CD8-positive, alpha-beta memory T cell (primary cell): ENCODE measurements around the gene SSR4. TPM values are rescaled to one million over a fixed set of nuclear protein-coding genes. Genes with fewer than 3 reads are reported as not detected.

ENCODE experiments used
- CTCF ChIA-PET: fragments of 350-600 bp; sonication (Branson Sonifier 250); formaldehyde crosslinking; loops from one replicate; lab custom pipeline; 2021; ENCODE audit warnings: antibody characterized with exemption; lab: Charles Lee
- POLR2A ChIA-PET: fragments of 350-600 bp; sonication (Branson Sonifier 250); formaldehyde crosslinking; loops from one replicate; lab custom pipeline; 2021; ENCODE audit warnings: antibody characterized with exemption; lab: Charles Lee
- DNase-seq, 5 donors: peaks; one replicate each; pipeline versions ENCODE4 v3.0.0 to v3.0.0-alpha.2; 2020 to 2022; ENCODE audit warnings: mixed read lengths in 1 of 5
- H3K27ac ChIP-seq: one replicate; pipeline ENCODE4 v1.7.0; 2013; ENCODE audit warnings: low read depth, mild to moderate bottlenecking, low read length, moderate library complexity
- H3K27me3 ChIP-seq: 2 replicates; pipeline ENCODE4 v1.7.0; 2013; ENCODE audit warnings: low read length, mild to moderate bottlenecking; ENCODE audit not compliant: insufficient read depth, poor library complexity, severe bottlenecking
- H3K36me3 ChIP-seq: 2 replicates; pipeline ENCODE4 v1.7.0; 2013; ENCODE audit warnings: mild to moderate bottlenecking, low read length, moderate library complexity; ENCODE audit not compliant: insufficient read depth
- H3K4me1 ChIP-seq: 2 replicates; pipeline ENCODE4 v1.7.0; 2013; ENCODE audit warnings: mild to moderate bottlenecking, low read length, moderate library complexity; ENCODE audit not compliant: insufficient read depth
- H3K4me3 ChIP-seq: 2 replicates; pipeline ENCODE4 v1.7.0; 2013; ENCODE audit warnings: mild to moderate bottlenecking, low read length
- H3K9me3 ChIP-seq: 2 replicates; pipeline ENCODE4 v1.7.0; 2013; ENCODE audit warnings: mild to moderate bottlenecking, low read length
- H3K27ac Mint-ChIP-seq, 8 donors: one replicate each; pipeline ENCODE4 v1.8.0; 2020 to 2021; ENCODE audit warnings: mixed read lengths in 8 of 8, mild to moderate bottlenecking in 6 of 8, inconsistent platforms in 3 of 8, moderate library complexity in 3 of 8
- H3K27me3 Mint-ChIP-seq, 2 donors: one replicate each; pipeline ENCODE4 v1.8.0; 2020 to 2021; ENCODE audit warnings: mixed read lengths in 2 of 2, mild to moderate bottlenecking in 1 of 2, moderate library complexity in 1 of 2
- H3K36me3 Mint-ChIP-seq, 3 donors: one replicate each; pipeline ENCODE4 v1.8.0; 2020 to 2021; ENCODE audit warnings: mixed read lengths in 3 of 3, inconsistent platforms in 1 of 3, mild to moderate bottlenecking in 1 of 3
- H3K4me1 Mint-ChIP-seq, 3 donors: one replicate each; pipeline ENCODE4 v1.8.0; 2020 to 2021; ENCODE audit warnings: mixed read lengths in 3 of 3, inconsistent platforms in 1 of 3, mild to moderate bottlenecking in 1 of 3
- H3K4me3 Mint-ChIP-seq, 7 donors: one replicate each; pipeline ENCODE4 v1.8.0; 2020 to 2021; ENCODE audit warnings: mixed read lengths in 7 of 7, mild to moderate bottlenecking in 6 of 7, moderate library complexity in 4 of 7, inconsistent platforms in 2 of 7
- H3K9me3 Mint-ChIP-seq, 5 donors: one replicate each; pipeline ENCODE4 v1.8.0; 2020 to 2022; ENCODE audit warnings: mixed read lengths in 5 of 5, mild to moderate bottlenecking in 3 of 5, moderate library complexity in 2 of 5, inconsistent platforms in 1 of 5
- polyA plus RNA-seq: library from polyadenylated mRNA; unstranded; fragments of 300-500 nt; fragmentation: Illumina TruSeq; gene quantifications from one replicate; pipeline ENCODE4 v1.2.3, GENCODE V29; 2021
- total RNA-seq, 2 experiments: library from RNA; stranded (reverse); gene quantifications; one replicate each; pipeline ENCODE4 v1.2.3, GENCODE V29; 2021

The SSR4 gene
- total and polyA plus RNA-seq, 3 experiments from 2014 or later, result 158 to 567 (median 166) TPM

GRCh38 chrX:153766871-153767673 lies 27.4 kb upstream of the SSR4 start:
- Histone ChIP-seq H3K4me1 (no peaks in the 10 kb centered on the region), H3K27ac (peak overlapping the region; percentile 69), H3K36me3 (no peaks in the 10 kb centered on the region), H3K27me3 (no peaks in the 10 kb centered on the region), H3K9me3 (no peaks in the 10 kb centered on the region), H3K4me3 (no peak overlapping the region)
- no peak overlapping the region for H3K4me3 Mint-ChIP-seq
- no peak overlapping the region for H3K27ac Mint-ChIP-seq
- CTCF ChIA-PET, result no interaction called here
- no peaks in the 10 kb centered on the region for H3K27me3 Mint-ChIP-seq
- peaks cover 4 to 14% (median 6%) of the 10 kb centered on the region in 3 donors for H3K4me1 Mint-ChIP-seq
- no peaks in the 10 kb centered on the region for H3K9me3 Mint-ChIP-seq
- H3K36me3 Mint-ChIP-seq, result no peaks in the 10 kb centered on the region
- peak in 1 of 5 donors; percentile 19 for DNase-seq
- POLR2A ChIA-PET, result interaction anchor here (0.6 kb wide), 1 partner anchor 235 kb away, joined by 4 read pairs; no protein-coding TSS in a partner anchor

GRCh38 chrX:153767674-153768055 lies 26.8 kb upstream of the SSR4 start:
- H3K27ac Mint-ChIP-seq, result no peak overlapping the region
- no peaks in the 10 kb centered on the region for H3K9me3 ChIP-seq
- no peak overlapping the region for H3K4me3 Mint-ChIP-seq
- H3K9me3 Mint-ChIP-seq, result no peaks in the 10 kb centered on the region
- ChIA-PET CTCF (no interaction called here), POLR2A (interaction anchor here (0.6 kb wide), 1 partner anchor 234 kb away, joined by 4 read pairs; no protein-coding TSS in a partner anchor)
- no peak overlapping the region for H3K4me3 ChIP-seq
- H3K4me1 ChIP-seq, result no peaks in the 10 kb centered on the region
- no peaks in the 10 kb centered on the region for H3K27me3 ChIP-seq
- H3K36me3 Mint-ChIP-seq, result no peaks in the 10 kb centered on the region
- H3K4me1 Mint-ChIP-seq, result peaks cover 4 to 14% (median 6%) of the 10 kb centered on the region in 3 donors
- H3K36me3 ChIP-seq, result no peaks in the 10 kb centered on the region
- no peaks in the 10 kb centered on the region for H3K27me3 Mint-ChIP-seq
- no peak for DNase-seq
- no peak overlapping the region for H3K27ac ChIP-seq

DNA sequence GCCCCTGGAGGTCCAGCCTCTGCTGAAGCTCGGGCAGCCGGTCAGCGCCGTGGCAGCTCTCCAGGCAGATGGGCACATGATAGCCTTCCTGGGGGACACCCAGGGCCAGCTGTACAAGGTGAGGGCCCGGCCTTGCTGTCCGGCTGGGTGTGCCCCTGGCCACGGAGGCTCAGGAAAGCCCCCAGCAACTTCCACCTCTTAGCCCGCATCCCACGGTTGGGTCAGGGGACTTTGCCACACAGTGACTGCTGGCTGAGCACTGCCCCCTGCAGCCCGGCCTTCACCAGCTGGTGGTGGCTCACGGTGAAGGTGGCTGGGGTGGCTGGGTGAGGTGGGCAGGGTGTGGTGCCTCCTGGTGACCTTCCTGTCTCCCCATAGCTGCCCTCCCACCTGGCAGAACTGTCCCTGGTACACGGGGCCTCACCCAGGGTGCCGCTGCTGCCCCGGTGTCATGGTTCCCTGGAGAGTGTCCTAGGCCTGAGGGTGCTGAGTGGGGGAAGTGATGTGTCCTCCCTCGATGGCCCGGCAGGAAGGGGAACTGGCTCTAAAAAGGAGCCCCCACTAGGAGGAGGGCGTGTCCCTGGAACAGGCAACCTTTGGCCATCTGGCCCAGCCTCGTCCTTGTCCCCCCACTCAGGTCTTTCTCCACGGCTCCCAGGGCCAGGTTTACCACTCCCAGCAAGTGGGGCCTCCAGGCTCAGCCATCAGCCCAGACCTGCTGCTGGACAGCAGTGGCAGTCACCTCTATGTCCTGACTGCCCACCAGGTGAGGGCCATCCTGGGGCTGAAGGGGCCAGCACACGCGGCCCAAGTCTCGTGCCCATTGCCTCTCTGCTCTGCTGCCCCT lies 25.9 kb upstream of the SSR4 start:
- CTCF ChIA-PET, result no interaction called here
- Mint-ChIP-seq H3K4me3 (peak overlapping the region in 1 of 7 donors; percentile 32), H3K27me3 (no peaks in the 10 kb centered on the region), H3K9me3 (no peaks in the 10 kb centered on the region), H3K4me1 (peaks cover 4 to 14% (median 6%) of the 10 kb centered on the region in 3 donors), H3K27ac (no peak overlapping the region), H3K36me3 (no peaks in the 10 kb centered on the region)
- POLR2A ChIA-PET, result no interaction called here
- H3K27me3 ChIP-seq, result no peaks in the 10 kb centered on the region
- H3K4me3 ChIP-seq, result no peak overlapping the region
- no peak overlapping the region for H3K27ac ChIP-seq
- no peaks in the 10 kb centered on the region for H3K9me3 ChIP-seq
- DNase-seq, result peak in 1 of 5 donors; percentile 22
- H3K36me3 ChIP-seq, result no peaks in the 10 kb centered on the region
- H3K4me1 ChIP-seq, result no peaks in the 10 kb centered on the region

GRCh38 chrX:153769158-153769864 lies 25.2 kb upstream of the SSR4 start:
- Mint-ChIP-seq H3K9me3 (no peaks in the 10 kb centered on the region), H3K27me3 (no peaks in the 10 kb centered on the region), H3K4me1 (peaks cover 0 to 9% (median 0%) of the 10 kb centered on the region in 3 donors), H3K36me3 (no peaks in the 10 kb centered on the region), H3K27ac (no peak overlapping the region), H3K4me3 (no peak overlapping the region)
- Histone ChIP-seq H3K27me3 (no peaks in the 10 kb centered on the region), H3K27ac (no peak overlapping the region), H3K9me3 (no peaks in the 10 kb centered on the region), H3K36me3 (no peaks in the 10 kb centered on the region), H3K4me1 (no peaks in the 10 kb centered on the region), H3K4me3 (no peak overlapping the region)
- peak in 1 of 5 donors; percentile 20 for DNase-seq
- POLR2A ChIA-PET, result no interaction called here
- CTCF ChIA-PET, result no interaction called here

GRCh38 chrX:153769865-153770600 lies 24.4 kb upstream of the SSR4 start:
- no peaks in the 10 kb centered on the region for H3K9me3 ChIP-seq
- no peaks in the 10 kb centered on the region for H3K36me3 ChIP-seq
- no peaks in the 10 kb centered on the region for H3K36me3 Mint-ChIP-seq
- H3K4me1 ChIP-seq, result no peaks in the 10 kb centered on the region
- no peaks in the 10 kb centered on the region for H3K27me3 ChIP-seq
- H3K27me3 Mint-ChIP-seq, result no peaks in the 10 kb centered on the region
- no peak overlapping the region for H3K4me3 ChIP-seq
- no peaks in the 10 kb centered on the region for H3K9me3 Mint-ChIP-seq
- DNase-seq, result peak in 1 of 5 donors; percentile 26
- H3K4me1 Mint-ChIP-seq, result peaks cover 0 to 9% (median 0%) of the 10 kb centered on the region in 3 donors
- H3K4me3 Mint-ChIP-seq, result no peak overlapping the region
- no peak overlapping the region for H3K27ac Mint-ChIP-seq
- POLR2A ChIA-PET, result no interaction called here
- H3K27ac ChIP-seq, result no peak overlapping the region
- CTCF ChIA-PET, result no interaction called here

DNA sequence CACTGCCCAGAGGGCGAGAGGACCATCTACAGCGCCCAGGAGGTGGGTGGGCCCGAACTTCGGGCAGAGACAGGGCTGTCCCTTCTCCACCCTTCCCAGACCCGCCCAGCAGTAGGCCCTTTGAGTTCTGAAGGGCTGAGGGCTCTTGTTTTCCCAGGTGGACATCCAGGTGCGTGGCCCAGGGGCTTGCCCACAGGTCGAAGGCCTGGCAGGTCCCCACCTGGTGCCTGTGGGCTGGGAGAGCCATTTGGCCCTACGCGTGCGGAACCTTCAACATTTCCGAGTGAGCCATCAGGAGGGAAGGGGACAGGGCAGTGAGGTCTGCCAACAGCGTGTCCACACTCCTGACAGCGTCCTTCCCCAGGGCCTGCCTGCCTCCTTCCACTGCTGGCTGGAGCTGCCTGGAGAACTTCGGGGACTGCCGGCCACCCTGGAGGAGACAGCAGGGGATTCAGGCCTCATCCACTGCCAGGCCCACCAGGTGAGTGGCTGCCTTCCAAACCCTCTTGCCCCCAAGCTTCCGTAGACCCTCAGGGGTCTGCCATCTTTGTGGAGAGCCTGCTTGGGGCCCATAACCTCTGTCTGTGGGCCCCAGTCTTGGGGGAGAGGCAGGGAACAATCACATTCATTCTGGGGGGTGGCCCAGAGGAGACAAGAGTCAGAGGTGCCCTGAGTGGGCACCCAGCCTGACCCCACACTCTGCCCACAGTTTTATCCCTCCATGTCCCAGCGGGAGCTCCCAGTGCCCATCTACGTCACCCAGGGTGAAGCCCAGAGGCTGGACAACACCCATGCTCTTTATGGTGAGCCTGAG lies 23.7 kb upstream of the SSR4 start:
- ChIA-PET POLR2A (no interaction called here), CTCF (no interaction called here)
- Histone ChIP-seq H3K36me3 (no peaks in the 10 kb centered on the region), H3K9me3 (no peaks in the 10 kb centered on the region), H3K4me3 (no peak overlapping the region), H3K27me3 (no peaks in the 10 kb centered on the region), H3K4me1 (no peaks in the 10 kb centered on the region), H3K27ac (no peak overlapping the region)
- no peak overlapping the region for H3K27ac Mint-ChIP-seq
- DNase-seq, result no peak
- H3K4me3 Mint-ChIP-seq, result no peak overlapping the region
- peaks cover 0 to 9% (median 0%) of the 10 kb centered on the region in 3 donors for H3K4me1 Mint-ChIP-seq
- no peaks in the 10 kb centered on the region for H3K27me3 Mint-ChIP-seq
- no peaks in the 10 kb centered on the region for H3K9me3 Mint-ChIP-seq
- no peaks in the 10 kb centered on the region for H3K36me3 Mint-ChIP-seq
